ENCODE data around the gene FGF12. TPM values are rescaled to one million over a fixed set of nuclear protein-coding genes. Genes with fewer than 3 reads are reported as not detected.

Gene FGF12
- total RNA-seq, 1 experiment from 2014 or later: 0.09 TPM

- DNase-seq (ENCODE audit: unreplicated experiment): no peak
- no peak overlapping the region for H3K27ac Mint-ChIP-seq (ENCODE audit: low read depth, unreplicated experiment)
- no peaks in the 10 kb centered on the region for H3K36me3 Mint-ChIP-seq (ENCODE audit: insufficient read depth, unreplicated experiment)
- intact Hi-C loops (cut with micrococcal nuclease): no loop called here
- no peaks in the 10 kb centered on the region for H3K4me1 Mint-ChIP-seq (ENCODE audit: insufficient read depth, unreplicated experiment)
- ChIA-PET CTCF (interaction anchor here (0.5 kb wide), 1 partner anchor 84 kb away, joined by 4 read pairs; no protein-coding TSS in a partner anchor), POLR2A (no interaction called here)
- no TSS peak for BruUV-seq (replicated peaks)
- no peak overlapping the region for H3K4me3 Mint-ChIP-seq (ENCODE audit: unreplicated experiment)
- no peaks in the 10 kb centered on the region for H3K9me3 Mint-ChIP-seq (ENCODE audit: unreplicated experiment)
- peaks cover 87% of the 10 kb centered on the region for H3K27me3 Mint-ChIP-seq (ENCODE audit: insufficient read depth, unreplicated experiment)
- TF ChIP-seq CTCF (IDR thresholded peaks at IDR 0.05; ENCODE audit: unreplicated experiment): no peak
Observed at GRCh38 chr3:192273001-192273696, 454.2 kb downstream of the FGF12 start.

- Mint-ChIP-seq H3K36me3 (ENCODE audit: insufficient read depth, unreplicated experiment) (no peaks in the 10 kb centered on the region), H3K27ac (ENCODE audit: low read depth, unreplicated experiment) (no peak overlapping the region), H3K27me3 (ENCODE audit: insufficient read depth, unreplicated experiment) (peaks cover 87% of the 10 kb centered on the region), H3K4me3 (ENCODE audit: unreplicated experiment) (no peak overlapping the region), H3K9me3 (ENCODE audit: unreplicated experiment) (no peaks in the 10 kb centered on the region), H3K4me1 (ENCODE audit: insufficient read depth, unreplicated experiment) (no peaks in the 10 kb centered on the region)
- CTCF ChIA-PET: no interaction called here
- intact Hi-C loops (cut with micrococcal nuclease): no loop called here
- POLR2A ChIA-PET: interaction anchor here (1.4 kb wide), 1 partner anchor 11 kb away, joined by 4 read pairs; no protein-coding TSS in a partner anchor
- no TSS peak for BruUV-seq (replicated peaks)
- DNase-seq (ENCODE audit: unreplicated experiment): no peak
- no peak for TF ChIP-seq CTCF (IDR thresholded peaks at IDR 0.05; ENCODE audit: unreplicated experiment)
Observed at GRCh38 chr3:192262001-192262400, 465.3 kb downstream of the FGF12 start.

- POLR2A ChIA-PET: interaction anchor here (0.6 to 1.4 kb wide), 2 partner anchors 10 to 213 kb away, joined by 3 to 4 read pairs; no protein-coding TSS in a partner anchor
- no peak for DNase-seq (ENCODE audit: unreplicated experiment)
- H3K27me3 Mint-ChIP-seq (ENCODE audit: insufficient read depth, unreplicated experiment): peaks cover 87% of the 10 kb centered on the region
- CTCF ChIA-PET: interaction anchor here (0.6 to 0.7 kb wide), 2 partner anchors 73 to 137 kb away, joined by 3 read pairs; no protein-coding TSS in a partner anchor
- intact Hi-C loops (cut with micrococcal nuclease): no loop called here
- H3K36me3 Mint-ChIP-seq (ENCODE audit: insufficient read depth, unreplicated experiment): no peaks in the 10 kb centered on the region
- no peaks in the 10 kb centered on the region for H3K4me1 Mint-ChIP-seq (ENCODE audit: insufficient read depth, unreplicated experiment)
- no peak overlapping the region for H3K4me3 Mint-ChIP-seq (ENCODE audit: unreplicated experiment)
- BruUV-seq (replicated peaks): no TSS peak
- no peaks in the 10 kb centered on the region for H3K9me3 Mint-ChIP-seq (ENCODE audit: unreplicated experiment)
- no peak overlapping the region for H3K27ac Mint-ChIP-seq (ENCODE audit: low read depth, unreplicated experiment)
- TF ChIP-seq CTCF (IDR thresholded peaks at IDR 0.05; ENCODE audit: unreplicated experiment): no peak
Observed at GRCh38 chr3:192261135-192261534, 466.2 kb downstream of the FGF12 start.

GRCh38 chr3:192260116-192261010, 467.0 kb downstream of the FGF12 start:
- Mint-ChIP-seq H3K27me3 (ENCODE audit: insufficient read depth, unreplicated experiment) (peaks cover 87% of the 10 kb centered on the region), H3K36me3 (ENCODE audit: insufficient read depth, unreplicated experiment) (no peaks in the 10 kb centered on the region), H3K27ac (ENCODE audit: low read depth, unreplicated experiment) (no peak overlapping the region), H3K4me1 (ENCODE audit: insufficient read depth, unreplicated experiment) (no peaks in the 10 kb centered on the region), H3K4me3 (ENCODE audit: unreplicated experiment) (no peak overlapping the region), H3K9me3 (ENCODE audit: unreplicated experiment) (no peaks in the 10 kb centered on the region)
- no peak for TF ChIP-seq CTCF (IDR thresholded peaks at IDR 0.05; ENCODE audit: unreplicated experiment)
- intact Hi-C loops (cut with micrococcal nuclease): no loop called here
- ChIA-PET POLR2A (no interaction called here), CTCF (interaction anchor here (0.6 kb wide), 1 partner anchor 74 kb away, joined by 3 read pairs; no protein-coding TSS in a partner anchor)
- BruUV-seq (replicated peaks): no TSS peak
- no peak for DNase-seq (ENCODE audit: unreplicated experiment)

Data from MCF 10A (cell line).